ENCODE results near the gene UCP3. TPM values are rescaled to one million over a fixed set of nuclear protein-coding genes. Genes with fewer than 3 reads are reported as not detected.

The UCP3 gene
- total RNA-seq, result not detected in 2 replicates

GRCh38 chr11:74008373-74009229 lies at the start of gene UCP3:
Gene UCP3, minus strand, starts transcription at chr11:74009085. Its CDS starts 2,043 bp downstream, at chr11:74007042.

GRCh38 chr11:73982595-73982989 lies 26.3 kb downstream of the UCP3 start, which contains the start of gene UCP2:
Gene UCP2, minus strand, starts transcription at chr11:73982843. Its CDS starts 4,465 bp downstream, at chr11:73978378.

GRCh38 chr11:73950869-73951710 lies 57.8 kb downstream of the UCP3 start, which contains the start of gene DNAJB13:
Gene DNAJB13, plus strand, starts transcription at chr11:73951026. Its CDS starts 44 bp downstream, at chr11:73951070.

Other genes starting within 250 kb of the UCP3 start
- 124 and 129 TPM in 2 replicates for gene RAB6A, start 248.0 kb downstream of the UCP3 start, total RNA-seq
- gene MRPL48, start 221.2 kb downstream of the UCP3 start, total RNA-seq, result 17.2 and 17.9 TPM in 2 replicates
- 67.9 and 72.2 TPM in 2 replicates for gene COA4, start 132.2 kb downstream of the UCP3 start, total RNA-seq
- gene PAAF1, start 132.1 kb downstream of the UCP3 start, total RNA-seq, result 8.3 and 11.7 TPM in 2 replicates
- gene DNAJB13, start 58.1 kb downstream of the UCP3 start, total RNA-seq, result not detected in 2 replicates
- gene UCP2, start 26.2 kb downstream of the UCP3 start, total RNA-seq, result 0.49 and 0.90 TPM in 2 replicates
- gene C2CD3, start 161.9 kb upstream of the UCP3 start, total RNA-seq, result 8.1 and 10.5 TPM in 2 replicates
- gene PPME1, start 162.2 kb upstream of the UCP3 start, total RNA-seq, result 30.0 and 36.8 TPM in 2 replicates

Data from cardiac atrium fibroblast (primary cell).